GM10248 (cell line): ENCODE data around the gene NLRP8.
"Not testable (repeated sequence)": the region's sequence is repeated elsewhere in the genome, so short reads cannot be mapped to it uniquely, and the experiment has no call there.

Experiments
- CTCF ChIA-PET: fragments of 300-600 bp; sonication (Branson Sonifier 250); formaldehyde crosslinking; extraction: SDS; loops from one replicate; lab custom pipeline; 2021; ENCODE audit warnings: antibody characterized with exemption; lab: Yijun Ruan, JAX
- POLR2A ChIA-PET: fragments of 350-650 bp; sonication (Branson Sonifier 250); formaldehyde crosslinking; extraction: SDS; loops from one replicate; lab custom pipeline; 2020; ENCODE audit warnings: antibody characterized with exemption; lab: Yijun Ruan, JAX
- DNase-seq: peaks from one replicate; pipeline ENCODE4 v3.0.0; 2012; ENCODE audit errors: extremely low spot score
- TF ChIP-seq, protein P1 (sequence below): IDR thresholded peaks from 2 replicates; pipeline ENCODE4 v1.5.1; 2012; ENCODE audit warnings: mild to moderate bottlenecking, low read depth; ENCODE audit errors: extremely low read depth, missing control alignments, control extremely low read depth

NLRP8 gene

DNA sequence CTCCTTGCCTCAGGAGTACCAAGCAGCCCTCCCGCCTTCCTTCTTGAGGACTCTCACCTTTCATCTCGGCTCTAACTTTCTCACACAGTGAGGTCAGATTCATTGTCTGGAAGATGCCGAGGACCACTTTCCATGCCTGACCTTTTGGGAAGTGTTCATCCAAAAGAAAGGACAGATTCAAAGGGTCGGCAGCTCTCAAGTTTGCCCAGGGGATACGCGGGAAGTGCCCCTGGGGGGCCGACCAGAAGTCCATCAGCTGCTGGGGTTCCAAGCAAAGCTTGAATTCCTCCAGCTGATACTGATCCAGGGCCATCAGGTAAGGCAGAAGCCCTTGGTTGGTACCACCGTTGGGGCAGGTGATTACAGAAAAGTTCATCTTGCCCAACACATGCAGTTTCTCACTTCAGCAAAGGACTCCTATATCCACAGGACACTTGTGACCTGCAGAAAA, 15.7 kb upstream of the NLRP8 start, which contains the start of gene NLRP13:
NLRP13 (minus strand) TSS at position 401 of the 451 bp plus-strand sequence; CDS start at position 376, 25 bp downstream.
- CTCF ChIA-PET: no interaction called here
- DNase-seq: no peak
- TF ChIP-seq, protein P1, sequence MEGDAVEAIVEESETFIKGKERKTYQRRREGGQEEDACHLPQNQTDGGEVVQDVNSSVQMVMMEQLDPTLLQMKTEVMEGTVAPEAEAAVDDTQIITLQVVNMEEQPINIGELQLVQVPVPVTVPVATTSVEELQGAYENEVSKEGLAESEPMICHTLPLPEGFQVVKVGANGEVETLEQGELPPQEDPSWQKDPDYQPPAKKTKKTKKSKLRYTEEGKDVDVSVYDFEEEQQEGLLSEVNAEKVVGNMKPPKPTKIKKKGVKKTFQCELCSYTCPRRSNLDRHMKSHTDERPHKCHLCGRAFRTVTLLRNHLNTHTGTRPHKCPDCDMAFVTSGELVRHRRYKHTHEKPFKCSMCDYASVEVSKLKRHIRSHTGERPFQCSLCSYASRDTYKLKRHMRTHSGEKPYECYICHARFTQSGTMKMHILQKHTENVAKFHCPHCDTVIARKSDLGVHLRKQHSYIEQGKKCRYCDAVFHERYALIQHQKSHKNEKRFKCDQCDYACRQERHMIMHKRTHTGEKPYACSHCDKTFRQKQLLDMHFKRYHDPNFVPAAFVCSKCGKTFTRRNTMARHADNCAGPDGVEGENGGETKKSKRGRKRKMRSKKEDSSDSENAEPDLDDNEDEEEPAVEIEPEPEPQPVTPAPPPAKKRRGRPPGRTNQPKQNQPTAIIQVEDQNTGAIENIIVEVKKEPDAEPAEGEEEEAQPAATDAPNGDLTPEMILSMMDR: no peak
- POLR2A ChIA-PET: no interaction called here

DNA sequence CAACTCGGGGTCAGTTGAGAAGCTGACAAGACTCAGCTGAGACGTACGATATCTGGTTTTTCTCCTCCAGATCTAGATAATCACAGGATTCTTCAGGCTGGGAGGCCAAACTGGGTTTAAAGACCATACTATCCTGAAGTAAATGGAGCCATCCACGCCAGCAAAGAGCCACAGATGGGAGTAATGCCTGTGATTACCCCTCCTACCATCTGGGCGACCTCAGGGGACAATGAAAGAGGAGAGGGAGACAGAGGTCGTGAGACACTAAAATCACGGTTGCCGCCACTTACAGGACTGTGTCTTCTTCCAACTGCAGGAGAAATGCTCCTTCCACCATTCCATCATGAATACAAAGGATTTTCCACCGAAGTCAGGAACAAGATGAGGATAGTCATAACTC, 12.4 kb upstream of the NLRP8 start:
- TF ChIP-seq, protein P1: no peak
- ChIA-PET POLR2A (no interaction called here), CTCF (no interaction called here)
- no peak for DNase-seq

DNA sequence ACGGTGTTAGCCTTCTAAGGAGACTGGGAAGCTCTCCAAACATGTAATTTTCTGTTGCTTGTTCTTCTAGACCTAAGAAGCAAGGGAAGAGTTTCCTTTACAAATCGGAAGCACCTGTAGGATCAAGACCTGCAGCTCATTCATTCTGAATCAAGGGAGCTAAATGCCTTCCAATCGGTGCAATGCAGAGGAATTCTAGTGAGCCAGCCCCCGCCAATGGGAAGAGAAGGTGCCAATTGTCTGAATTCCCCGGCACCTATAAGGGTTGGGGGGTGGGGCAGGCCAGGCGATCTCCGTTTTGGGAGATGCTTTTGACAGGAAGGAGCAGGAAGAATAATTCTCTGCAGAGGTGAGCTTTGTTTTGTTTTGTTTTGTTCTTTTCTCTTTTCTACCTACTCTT, 8.4 kb upstream of the NLRP8 start:
- CTCF ChIA-PET: interaction anchor here (0.8 to 1.2 kb wide), 2 partner anchors 10 to 18 kb away, joined by 3 to 4 read pairs; no protein-coding TSS in a partner anchor
- no peak for DNase-seq
- TF ChIP-seq, protein P1: no peak
- POLR2A ChIA-PET: no interaction called here

DNA sequence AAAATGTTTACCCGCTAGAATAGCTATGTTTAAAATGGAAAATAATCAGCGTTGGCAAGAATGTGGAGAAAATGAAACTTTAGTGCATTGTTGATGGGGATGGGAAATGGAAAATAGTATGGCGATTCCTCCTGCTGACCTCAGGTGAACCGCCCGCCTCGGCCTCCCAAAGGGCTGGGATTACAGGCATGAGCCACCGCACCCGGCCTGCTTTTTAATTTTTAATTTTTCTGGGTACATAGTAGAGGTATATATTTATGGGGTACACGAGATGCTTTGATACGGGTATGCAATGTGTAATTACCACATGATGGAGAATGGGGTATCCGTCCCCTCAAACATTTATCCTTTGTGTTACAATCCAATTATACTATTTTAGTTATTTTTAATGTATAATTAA, 7.3 kb upstream of the NLRP8 start:
- CTCF ChIA-PET: interaction anchor here (1.2 kb wide), 1 partner anchor 9 kb away, joined by 4 read pairs; no protein-coding TSS in a partner anchor
- POLR2A ChIA-PET: no interaction called here
- TF ChIP-seq, protein P1: no peak
- no peak for DNase-seq

DNA sequence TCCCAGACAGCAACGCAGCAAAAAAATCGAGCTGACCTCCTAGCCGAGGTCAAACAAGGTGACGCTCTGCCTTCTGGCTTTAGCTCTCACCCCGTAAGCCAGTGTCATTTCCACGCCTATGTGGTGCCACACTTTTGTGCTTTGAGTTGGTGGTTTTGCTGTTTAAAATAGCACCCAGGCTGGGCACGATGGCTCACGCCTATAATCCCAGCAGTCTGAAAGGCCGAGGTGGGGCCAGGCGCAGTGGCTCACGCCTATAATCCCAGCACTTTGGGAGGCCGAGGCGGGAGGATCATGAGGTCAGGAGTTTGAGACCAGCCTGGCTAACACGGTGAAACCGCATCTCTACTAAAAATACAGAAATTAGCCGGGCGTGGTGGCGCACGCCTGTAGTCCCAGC, 2.9 kb downstream of the NLRP8 start:
- POLR2A ChIA-PET, CTCF ChIA-PET, DNase-seq: not testable (repeated sequence)

DNA sequence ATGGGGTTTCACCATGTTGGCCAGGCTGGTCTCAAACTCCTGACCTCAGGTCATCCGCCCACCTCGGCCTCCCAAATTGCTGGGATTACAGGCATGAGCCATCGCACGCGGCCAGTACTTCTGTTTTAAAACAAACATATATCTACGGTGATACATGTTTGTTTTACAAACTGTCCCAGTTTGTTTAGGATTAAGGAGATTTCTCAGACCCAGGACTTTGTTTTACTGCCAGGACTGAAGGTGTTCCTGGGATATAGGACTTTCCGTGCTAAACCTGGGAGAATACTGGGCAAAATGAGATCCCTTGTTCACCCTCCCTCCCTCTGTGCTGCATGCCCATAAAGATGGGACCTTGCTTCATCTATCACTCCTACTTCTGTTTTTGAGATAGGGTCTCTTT, 8.8 kb downstream of the NLRP8 start:
- CTCF ChIA-PET: no interaction called here
- no peak for DNase-seq
- TF ChIP-seq, protein P1: no peak
- POLR2A ChIA-PET: no interaction called here

DNA sequence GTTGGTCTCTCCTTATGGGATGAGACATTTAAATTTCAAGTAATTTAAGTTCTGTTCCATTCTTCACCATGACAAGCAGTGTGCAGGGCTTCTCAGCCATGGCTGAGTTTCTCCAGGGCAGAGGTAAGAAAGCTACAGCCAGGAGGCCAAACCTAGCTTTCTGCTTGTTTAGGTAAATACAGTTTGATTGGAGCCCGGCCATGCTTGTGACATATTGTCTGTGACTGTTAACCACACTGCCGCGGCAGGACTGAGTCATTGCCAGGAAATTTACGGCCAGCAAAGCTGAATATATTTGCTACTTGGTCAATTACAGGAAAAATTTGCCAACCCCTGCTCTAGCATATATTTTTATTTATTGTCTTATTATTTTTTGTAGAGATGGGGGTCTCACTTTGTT, 10.7 kb downstream of the NLRP8 start:
- TF ChIP-seq, protein P1: no peak
- ChIA-PET CTCF (no interaction called here), POLR2A (no interaction called here)
- no peak for DNase-seq
